GM18907 (cell line): ENCODE results near the gene ITLN1.

ENCODE experiments used
- ATAC-seq: cut with Tn5 transposase; IDR thresholded peaks from one replicate; pipeline ENCODE4 v1.9.1; 2021; ENCODE audit warnings: mild to moderate bottlenecking, moderate library complexity; ENCODE audit not compliant: unreplicated experiment

The ITLN1 gene

GRCh38 chr1:160827418-160827817 lies 57.6 kb downstream of the ITLN1 start:
- ATAC-seq, result no peak

DNA sequence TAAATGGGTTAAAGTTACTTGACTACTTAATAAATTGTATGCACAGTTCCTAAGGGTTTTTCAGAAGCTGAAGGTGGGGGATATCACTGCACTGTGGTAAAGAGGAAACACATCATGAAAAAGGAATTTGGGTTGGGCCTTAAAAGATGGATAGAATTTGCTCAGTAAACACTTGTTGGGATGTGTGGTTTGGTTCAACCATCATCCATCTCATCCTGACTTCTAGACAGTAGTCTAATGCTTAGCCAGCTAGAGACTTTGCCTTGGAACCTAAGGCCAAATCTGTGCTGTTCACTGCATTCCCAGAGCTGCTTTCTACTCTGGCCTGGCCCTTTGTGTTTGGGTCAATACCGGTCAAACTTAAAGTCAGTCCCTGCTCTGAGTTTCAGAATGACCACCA lies 58.4 kb downstream of the ITLN1 start:
- ATAC-seq, result no peak
